Mesendoderm (in vitro differentiated cells): Measurements from ENCODE around the gene PROCA1.

Experiments
- DNase-seq: peaks from one replicate; pipeline ENCODE4 v3.0.0; 2013
- H2AK5ac ChIP-seq: 2 replicates; pipeline ENCODE4 v1.6.1; 2013; ENCODE audit warnings: low read length, inconsistent platforms
- H2BK120ac ChIP-seq: 2 replicates; pipeline ENCODE4 v1.6.1; 2013; ENCODE audit warnings: low read depth, mild to moderate bottlenecking, low read length, moderate library complexity, mixed read lengths
- H2BK15ac ChIP-seq: replicated peaks from 2 replicates; pipeline ENCODE4 v1.6.1; 2013; ENCODE audit warnings: low read depth, mild to moderate bottlenecking, moderate library complexity
- H2BK5ac ChIP-seq: 2 replicates; pipeline ENCODE4 v1.6.1; 2013; ENCODE audit warnings: low read length, inconsistent platforms
- H3K18ac ChIP-seq: 2 replicates; pipeline ENCODE4 v1.6.1; 2013; ENCODE audit warnings: mild to moderate bottlenecking, low read length, mixed read lengths
- H3K23ac ChIP-seq: one replicate; pipeline ENCODE4 v1.6.1; 2013; ENCODE audit warnings: low read length
- H3K27ac ChIP-seq: 2 replicates; pipeline ENCODE4 v1.5.1; 2013; ENCODE audit warnings: low read depth, mild to moderate bottlenecking, inconsistent platforms, low read length, moderate library complexity
- H3K27me3 ChIP-seq: 2 replicates; pipeline ENCODE4 v1.6.1; 2013; ENCODE audit warnings: low read length, control low read depth, mild to moderate bottlenecking, inconsistent platforms; ENCODE audit not compliant: insufficient read depth, poor library complexity
- H3K36me3 ChIP-seq: 2 replicates; pipeline ENCODE4 v1.6.1; 2013; ENCODE audit warnings: low read length, inconsistent platforms; ENCODE audit not compliant: control insufficient read depth, insufficient read depth
- H3K4ac ChIP-seq: one replicate; pipeline ENCODE4 v1.6.1; 2013; ENCODE audit warnings: low read depth, mild to moderate bottlenecking, low read length, moderate library complexity
- H3K4me1 ChIP-seq: 2 replicates; pipeline ENCODE4 v1.6.1; 2013; ENCODE audit warnings: low read depth, low read length, inconsistent platforms; ENCODE audit not compliant: control insufficient read depth
- H3K4me2 ChIP-seq: 2 replicates; pipeline ENCODE4 v1.6.1; 2013; ENCODE audit warnings: low read length
- H3K4me3 ChIP-seq: 2 replicates; pipeline ENCODE4 v1.5.1; 2013; ENCODE audit warnings: mild to moderate bottlenecking, low read length
- H3K56ac ChIP-seq: one replicate; pipeline ENCODE4 v1.6.1; 2013; ENCODE audit warnings: low read length
- H3K79me1 ChIP-seq: 2 replicates; pipeline ENCODE4 v1.6.1; 2013; ENCODE audit warnings: low read length, inconsistent platforms
- H3K79me2 ChIP-seq: 2 replicates; pipeline ENCODE4 v1.6.1; 2013; ENCODE audit warnings: mild to moderate bottlenecking, low read length; ENCODE audit not compliant: control insufficient read depth, insufficient read depth
- H3K9ac ChIP-seq: 2 replicates; pipeline ENCODE4 v1.6.1; 2013; ENCODE audit warnings: low read length, inconsistent platforms
- H4K5ac ChIP-seq: one replicate; pipeline ENCODE4 v1.6.1; 2013; ENCODE audit warnings: low read length
- H4K8ac ChIP-seq: one replicate; pipeline ENCODE4 v1.6.1; 2013; ENCODE audit warnings: low read depth, mild to moderate bottlenecking, control low read depth, low read length, moderate library complexity
- WGBS: extraction: QIAGEN DNeasy Blood & Tissue Kit; methylation state at CpG from one replicate; pipeline ENCODE4 v1.1.7; 2013; ENCODE audit warnings: low lambda C conversion rate, missing lambda C conversion rate; ENCODE audit not compliant: insufficient coverage; ENCODE audit errors: extremely low coverage; 5-methylcytosine and 5-hydroxymethylcytosine counted together

PROCA1 gene

DNA sequence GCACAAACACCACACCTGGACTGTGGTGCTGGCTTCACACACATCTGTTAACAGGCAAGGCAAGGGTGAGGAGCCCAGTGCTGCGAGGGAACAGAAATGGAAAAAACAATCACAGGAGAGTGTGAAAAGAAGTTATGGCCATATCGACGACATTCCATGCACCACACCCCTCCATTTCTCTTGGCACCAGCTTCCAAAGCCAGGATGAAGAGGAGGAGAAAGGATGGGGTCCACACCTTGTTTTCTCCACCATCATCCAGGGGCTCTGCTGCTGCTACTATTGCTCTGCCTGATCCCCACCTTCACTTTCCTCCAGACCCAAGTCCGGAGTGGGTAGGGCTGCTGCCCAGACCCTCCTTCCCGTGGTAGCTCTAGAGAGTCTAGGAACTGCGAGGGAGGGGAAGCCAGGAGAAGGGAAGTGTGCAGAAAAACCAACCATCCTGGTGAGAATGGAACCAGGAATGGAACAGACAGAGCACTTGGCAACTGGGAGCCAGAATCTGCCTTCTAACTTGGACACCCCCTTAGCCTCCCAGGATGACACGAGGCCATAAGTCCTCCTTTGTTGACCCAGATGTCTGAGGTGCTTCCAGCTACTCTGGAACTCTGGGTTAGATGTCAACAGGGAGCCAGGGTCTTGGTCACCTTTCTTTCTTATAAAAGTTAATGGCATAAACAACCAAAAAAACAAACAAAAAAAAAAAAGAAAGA, 1.2 kb upstream of the PROCA1 start:
- Histone ChIP-seq H3K4me3 (no peak overlapping the region), H3K36me3 (peaks cover 11% of the 10 kb centered on the region), H3K9ac (peak overlapping the region; percentile 82), H2AK5ac (peak overlapping the region; percentile 46), H2BK15ac (no peak overlapping the region), H3K4ac (no peak overlapping the region), H4K5ac (no peak overlapping the region), H4K8ac (no peak overlapping the region), H3K27me3 (no peaks in the 10 kb centered on the region), H2BK120ac (no peak overlapping the region), H3K4me2 (peak overlapping the region; percentile 0), H3K79me1 (peaks cover 23% of the 10 kb centered on the region), H3K4me1 (peaks cover 6% of the 10 kb centered on the region), H3K79me2 (peaks cover 23% of the 10 kb centered on the region), H2BK5ac (no peak overlapping the region), H3K27ac (peak overlapping the region; percentile 6), H3K18ac (no peak overlapping the region), H3K56ac (peak overlapping the region; percentile 87), H3K23ac (no peak overlapping the region)
- no peak for DNase-seq
- WGBS, result no CpG with 5 or more reads among the region's 7 CpGs

- Histone ChIP-seq H3K18ac (peak overlapping the region; percentile 34), H3K79me2 (peaks cover 21% of the 10 kb centered on the region), H4K5ac (no peak overlapping the region), H3K79me1 (peaks cover 23% of the 10 kb centered on the region), H3K4me3 (peak overlapping the region; percentile 7), H3K27ac (peak overlapping the region; percentile 97), H4K8ac (no peak overlapping the region), H2AK5ac (no peak overlapping the region), H3K27me3 (no peaks in the 10 kb centered on the region), H3K56ac (peak overlapping the region; percentile 87), H3K4me1 (peaks cover 6% of the 10 kb centered on the region), H2BK15ac (no peak overlapping the region), H3K4ac (peak overlapping the region; percentile 41), H2BK120ac (no peak overlapping the region), H3K9ac (peak overlapping the region; percentile 82), H3K4me2 (peak overlapping the region; percentile 34), H3K36me3 (peaks cover 11% of the 10 kb centered on the region), H3K23ac (no peak overlapping the region), H2BK5ac (no peak overlapping the region)
- peak; percentile 81 for DNase-seq
- no CpG with 5 or more reads among the region's 34 CpGs for WGBS
These were observed 480 bp upstream of the PROCA1 start for GRCh38 chr17:28712032-28712704.

DNA sequence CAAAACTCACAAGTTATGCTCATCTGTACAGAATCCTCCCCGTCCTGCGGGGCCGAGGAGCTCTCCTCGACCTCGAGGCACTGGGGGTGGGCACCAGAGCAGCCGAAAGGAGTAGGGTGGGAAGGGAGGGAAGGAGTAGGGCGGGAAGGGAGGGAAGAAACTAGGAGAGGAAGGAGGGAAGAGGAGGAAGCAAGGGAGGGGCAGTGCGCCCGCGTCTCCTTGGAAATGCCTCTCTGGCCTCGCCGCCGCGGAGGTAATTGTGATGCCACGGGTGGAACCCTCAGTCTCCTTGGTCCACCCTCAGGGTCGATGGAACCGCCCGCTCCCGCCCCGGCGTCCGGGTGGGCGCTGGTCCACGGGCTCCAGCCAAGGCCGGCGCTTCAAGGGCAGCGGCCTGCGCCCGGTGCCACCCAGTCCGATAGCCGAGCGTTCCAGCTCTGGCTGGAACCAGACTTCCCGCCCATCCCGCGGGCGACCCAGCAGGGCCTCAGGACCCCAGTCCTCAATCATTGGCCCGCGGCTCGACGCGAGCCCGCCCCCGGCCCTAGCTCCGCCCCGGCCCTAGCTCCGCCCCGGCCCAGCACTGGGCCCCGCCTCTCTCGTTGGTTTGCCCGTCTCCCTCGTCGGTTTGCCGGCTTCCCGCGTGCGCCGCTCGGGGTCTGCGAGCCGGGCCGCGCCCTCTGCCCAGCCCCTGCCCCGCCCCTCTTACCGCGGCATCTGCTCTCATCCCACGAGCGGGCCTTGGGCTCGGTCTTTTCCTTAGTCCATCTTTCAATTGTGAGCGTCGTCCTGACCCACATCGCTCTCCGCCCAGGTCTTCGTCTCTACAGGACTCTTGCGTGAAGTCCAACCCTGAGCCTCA, 596 bp downstream of the PROCA1 start:
- no peak overlapping the region for H2BK120ac ChIP-seq
- H4K5ac ChIP-seq, result no peak overlapping the region
- peak overlapping the region; percentile 97 for H3K27ac ChIP-seq
- no peak overlapping the region for H2BK15ac ChIP-seq
- H3K23ac ChIP-seq, result no peak overlapping the region
- H3K27me3 ChIP-seq, result no peaks in the 10 kb centered on the region
- peaks cover 11% of the 10 kb centered on the region for H3K79me2 ChIP-seq
- H3K56ac ChIP-seq, result peak overlapping the region; percentile 96
- peak overlapping the region; percentile 97 for H2AK5ac ChIP-seq
- peak overlapping the region; percentile 52 for H3K4me2 ChIP-seq
- peak overlapping the region; percentile 69 for H3K18ac ChIP-seq
- H3K79me1 ChIP-seq, result peaks cover 19% of the 10 kb centered on the region
- H3K4me3 ChIP-seq, result peak overlapping the region; percentile 61
- peak overlapping the region; percentile 83 for H3K9ac ChIP-seq
- WGBS, result no CpG with 5 or more reads among the region's 74 CpGs
- peaks cover 6% of the 10 kb centered on the region for H3K4me1 ChIP-seq
- peak overlapping the region; percentile 76 for H3K4ac ChIP-seq
- H2BK5ac ChIP-seq, result peak overlapping the region; percentile 88
- H3K36me3 ChIP-seq, result peaks cover 11% of the 10 kb centered on the region
- H4K8ac ChIP-seq, result no peak overlapping the region
- DNase-seq, result peak; percentile 97

GRCh38 chr17:28707339-28707720, 4.4 kb downstream of the PROCA1 start:
- Histone ChIP-seq H3K4me1 (peaks cover under 1% of the 10 kb centered on the region), H4K8ac (no peak overlapping the region), H3K79me2 (peaks cover 2% of the 10 kb centered on the region), H3K9ac (no peak overlapping the region), H2AK5ac (no peak overlapping the region), H3K27me3 (no peaks in the 10 kb centered on the region), H2BK5ac (no peak overlapping the region), H3K56ac (no peak overlapping the region), H2BK15ac (no peak overlapping the region), H3K36me3 (peaks cover 2% of the 10 kb centered on the region), H3K23ac (no peak overlapping the region), H3K18ac (no peak overlapping the region), H3K27ac (no peak overlapping the region), H3K4me3 (no peak overlapping the region), H4K5ac (no peak overlapping the region), H2BK120ac (no peak overlapping the region), H3K4ac (no peak overlapping the region), H3K4me2 (no peak overlapping the region), H3K79me1 (peaks cover 4% of the 10 kb centered on the region)
- no CpG with 5 or more reads among the region's 2 CpGs for WGBS
- DNase-seq, result no peak

- peak; percentile 37 for DNase-seq
- H2BK120ac ChIP-seq, result no peak overlapping the region
- H3K18ac ChIP-seq, result no peak overlapping the region
- no peak overlapping the region for H3K27ac ChIP-seq
- no peak overlapping the region for H2AK5ac ChIP-seq
- no peak overlapping the region for H3K9ac ChIP-seq
- H3K79me1 ChIP-seq, result peaks cover 4% of the 10 kb centered on the region
- no peak overlapping the region for H3K56ac ChIP-seq
- H3K79me2 ChIP-seq, result peaks cover 2% of the 10 kb centered on the region
- H3K23ac ChIP-seq, result no peak overlapping the region
- H3K4me3 ChIP-seq, result no peak overlapping the region
- WGBS, result no CpG with 5 or more reads among the region's 7 CpGs
- no peak overlapping the region for H3K4ac ChIP-seq
- H3K4me2 ChIP-seq, result no peak overlapping the region
- no peak overlapping the region for H2BK5ac ChIP-seq
- no peaks in the 10 kb centered on the region for H3K27me3 ChIP-seq
- no peak overlapping the region for H2BK15ac ChIP-seq
- no peaks in the 10 kb centered on the region for H3K4me1 ChIP-seq
- peaks cover 5% of the 10 kb centered on the region for H3K36me3 ChIP-seq
- no peak overlapping the region for H4K5ac ChIP-seq
- H4K8ac ChIP-seq, result no peak overlapping the region
These were observed 5.0 kb downstream of the PROCA1 start for GRCh38 chr17:28706471-28707338.
